HG03460 (cell line): ENCODE data around the gene FGFR2.

Experiments
- ATAC-seq: cut with Tn5 transposase; IDR thresholded peaks from one replicate; pipeline ENCODE4 v1.9.1; 2021; ENCODE audit not compliant: unreplicated experiment

Gene FGFR2

DNA sequence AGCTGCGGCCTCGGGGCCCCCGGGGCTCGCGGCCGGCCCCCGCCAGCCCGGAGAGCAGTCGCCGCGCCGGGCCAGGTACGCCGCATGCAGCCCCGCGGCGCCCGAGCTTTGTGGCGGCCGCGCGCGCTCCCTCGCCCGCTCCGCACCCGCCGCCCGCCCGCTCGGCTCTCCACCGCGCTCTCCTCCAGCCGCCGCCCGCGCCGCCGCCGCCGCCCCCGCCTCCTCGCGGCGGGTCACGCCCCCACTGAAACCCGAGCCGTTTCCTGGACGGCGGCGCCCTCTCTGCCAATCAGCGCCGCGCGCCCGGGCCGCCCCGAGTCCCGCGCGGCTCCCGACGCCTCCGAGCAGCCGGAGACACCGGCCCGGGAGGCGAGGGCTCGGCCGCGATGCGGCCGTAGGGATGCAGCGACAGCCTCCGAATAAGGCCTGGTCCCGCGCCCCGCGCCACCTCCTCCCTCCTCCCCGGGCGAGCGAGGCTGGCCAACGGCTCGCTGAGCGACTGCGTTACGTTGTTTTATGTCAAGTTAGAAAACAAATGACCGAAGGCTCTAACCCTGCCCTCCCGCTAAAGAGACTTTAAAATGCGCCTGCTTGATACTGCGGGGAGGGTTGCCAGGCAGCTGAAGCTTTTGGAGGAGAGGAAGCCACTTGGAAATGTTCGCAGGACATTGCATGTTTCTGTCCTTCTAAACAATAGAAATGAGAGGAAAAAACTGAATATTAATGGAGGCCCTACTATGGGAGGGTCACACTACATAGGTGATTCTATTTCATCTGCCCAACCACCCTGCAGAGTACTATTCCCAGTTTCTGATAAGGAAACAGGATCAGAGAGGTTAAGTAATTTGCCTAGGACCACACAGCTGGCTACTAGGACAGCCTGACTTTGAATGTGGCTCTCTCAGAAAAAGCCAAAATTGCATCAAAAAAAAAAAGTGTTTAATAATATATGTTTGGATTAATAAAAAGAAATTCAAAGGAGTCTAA is at the start of gene FGFR2:
FGFR2 (minus strand) TSS at position 182 of the 987 bp plus-strand sequence. CDS start 4,627 bp downstream, outside the sequence.
- no peak for ATAC-seq

DNA sequence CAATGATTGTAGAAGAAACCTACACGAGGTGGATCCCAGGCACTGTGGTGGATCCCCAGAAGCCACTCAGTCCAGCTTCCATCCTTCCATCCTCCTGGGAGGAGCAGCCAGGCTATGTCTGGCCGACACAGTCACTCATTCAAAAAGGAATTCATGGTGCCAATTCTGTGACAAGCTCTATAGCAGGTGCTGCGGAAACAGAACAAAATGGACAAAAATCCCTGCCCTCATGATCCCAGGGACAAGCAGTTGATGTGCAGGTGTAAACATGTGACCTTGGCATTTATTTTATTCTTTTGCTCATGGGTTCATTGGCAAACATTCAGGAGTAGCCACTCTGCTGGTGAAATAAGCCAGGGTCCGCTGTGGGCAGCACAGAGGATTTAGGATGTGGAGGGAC is 49.2 kb upstream of the FGFR2 start:
- no peak for ATAC-seq

DNA sequence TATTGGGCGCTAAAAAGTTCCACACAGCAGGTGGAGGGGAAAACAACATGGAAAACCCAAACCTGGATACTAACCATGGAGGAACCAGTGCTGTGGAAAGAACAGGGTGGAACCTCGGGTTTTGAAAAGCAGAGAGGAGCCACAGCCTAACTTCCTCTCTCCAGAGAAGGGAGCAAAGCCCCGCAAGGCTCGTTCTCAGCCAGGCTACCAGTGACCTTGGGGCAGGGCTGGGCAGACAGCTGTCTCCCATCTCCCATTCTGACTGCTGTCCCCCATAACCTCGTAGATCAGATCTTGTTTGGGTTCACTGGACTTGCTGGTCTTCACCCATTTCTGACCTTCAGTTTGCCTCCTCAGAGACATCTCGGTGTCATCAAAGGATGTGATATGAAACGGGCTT is 47.5 kb upstream of the FGFR2 start:
- ATAC-seq: no peak

GRCh38 chr10:121644501-121644900 is 46.3 kb upstream of the FGFR2 start:
- no peak for ATAC-seq

DNA sequence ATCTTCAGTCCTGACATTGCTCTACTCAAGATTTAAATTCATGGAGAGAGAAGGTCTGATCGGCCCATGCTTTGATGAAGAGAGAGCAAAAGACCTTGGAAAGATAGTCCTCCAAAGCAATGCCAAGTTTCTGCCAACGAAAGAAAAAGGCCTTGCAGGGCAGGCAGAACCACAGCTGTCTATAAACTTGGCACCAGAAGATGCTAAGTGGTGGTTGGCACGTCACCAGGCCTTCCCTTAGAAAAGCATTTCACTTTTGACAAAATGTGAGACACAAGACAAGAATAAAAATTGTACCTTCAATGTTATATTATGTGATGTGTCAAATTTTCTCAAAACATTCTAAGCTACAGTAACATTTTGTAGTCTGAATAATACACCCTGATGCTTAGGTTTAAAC is 42.0 kb upstream of the FGFR2 start:
- no peak for ATAC-seq

DNA sequence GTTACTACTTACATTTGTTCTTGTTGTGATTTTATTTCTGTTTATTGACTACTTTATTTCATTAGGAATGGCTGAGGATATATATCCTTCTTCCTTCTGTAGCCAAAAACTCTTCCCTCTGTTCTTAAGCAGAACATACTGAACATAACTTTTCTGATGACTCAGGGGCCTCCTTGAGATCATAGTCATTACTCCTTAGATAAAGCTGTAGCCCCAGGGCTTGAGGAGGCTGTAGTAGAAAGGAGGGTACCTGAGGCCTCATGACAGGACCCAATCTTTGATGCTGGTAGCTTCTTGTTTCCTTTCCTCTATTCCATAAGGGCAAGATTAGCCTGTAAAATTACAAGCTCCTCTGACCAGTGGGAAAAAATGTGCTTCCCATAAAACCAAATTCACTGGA is 41.2 kb upstream of the FGFR2 start:
- ATAC-seq: no peak

DNA sequence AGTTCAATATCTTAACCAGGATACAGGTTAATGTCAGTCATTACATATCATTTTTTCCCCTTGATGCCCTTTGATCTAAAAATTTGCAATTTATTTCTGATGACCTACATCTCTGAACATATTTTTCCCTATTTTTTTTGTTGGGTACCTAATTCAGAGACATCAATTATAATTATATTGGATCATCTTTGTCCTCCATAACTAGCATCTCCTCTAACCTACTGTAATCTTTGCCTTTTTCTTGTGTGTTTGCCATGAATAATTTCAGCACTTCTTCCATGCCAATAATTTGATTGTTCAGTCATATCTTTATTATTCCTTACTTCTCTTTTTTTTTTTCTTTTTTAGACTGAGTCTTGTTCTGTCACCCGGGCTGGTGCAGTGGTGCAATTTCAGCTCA is 39.2 kb upstream of the FGFR2 start:
- ATAC-seq: no peak

- ATAC-seq: no peak
These were observed 34.8 kb upstream of the FGFR2 start for GRCh38 chr10:121633056-121633455.

DNA sequence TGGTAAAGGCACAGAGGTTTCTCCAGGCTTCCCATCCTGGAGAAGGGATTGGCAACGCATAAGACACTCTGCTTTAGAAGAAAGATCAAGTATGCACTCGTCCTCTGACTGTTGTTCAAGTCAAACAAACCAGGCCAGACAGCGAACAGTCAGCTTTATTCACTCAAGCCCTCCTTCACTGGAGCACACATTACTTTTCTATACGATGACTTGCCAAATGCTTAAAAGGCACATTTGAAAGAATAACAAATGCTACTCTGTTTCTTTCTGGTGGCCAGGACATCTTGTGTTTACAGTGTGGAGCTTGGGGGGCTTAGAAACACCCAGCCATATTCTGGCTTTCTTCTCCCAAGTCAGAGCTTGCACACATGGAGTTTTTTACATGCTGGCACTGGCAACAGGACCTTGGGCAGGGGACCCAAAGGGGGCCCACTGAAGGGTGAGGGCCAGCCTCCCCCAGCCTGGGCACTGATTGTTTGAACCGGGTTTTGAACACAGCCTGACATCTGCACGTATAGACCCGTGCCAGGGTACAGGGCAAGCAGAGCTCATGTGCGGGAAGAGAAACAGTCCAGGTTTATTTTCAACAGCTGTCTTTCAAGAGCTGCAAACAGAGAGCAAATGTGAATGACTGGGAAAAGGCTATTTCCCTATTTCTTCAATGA is 33.3 kb upstream of the FGFR2 start:
- no peak for ATAC-seq

GRCh38 chr10:121628859-121629258 is 30.6 kb upstream of the FGFR2 start:
- no peak for ATAC-seq

DNA sequence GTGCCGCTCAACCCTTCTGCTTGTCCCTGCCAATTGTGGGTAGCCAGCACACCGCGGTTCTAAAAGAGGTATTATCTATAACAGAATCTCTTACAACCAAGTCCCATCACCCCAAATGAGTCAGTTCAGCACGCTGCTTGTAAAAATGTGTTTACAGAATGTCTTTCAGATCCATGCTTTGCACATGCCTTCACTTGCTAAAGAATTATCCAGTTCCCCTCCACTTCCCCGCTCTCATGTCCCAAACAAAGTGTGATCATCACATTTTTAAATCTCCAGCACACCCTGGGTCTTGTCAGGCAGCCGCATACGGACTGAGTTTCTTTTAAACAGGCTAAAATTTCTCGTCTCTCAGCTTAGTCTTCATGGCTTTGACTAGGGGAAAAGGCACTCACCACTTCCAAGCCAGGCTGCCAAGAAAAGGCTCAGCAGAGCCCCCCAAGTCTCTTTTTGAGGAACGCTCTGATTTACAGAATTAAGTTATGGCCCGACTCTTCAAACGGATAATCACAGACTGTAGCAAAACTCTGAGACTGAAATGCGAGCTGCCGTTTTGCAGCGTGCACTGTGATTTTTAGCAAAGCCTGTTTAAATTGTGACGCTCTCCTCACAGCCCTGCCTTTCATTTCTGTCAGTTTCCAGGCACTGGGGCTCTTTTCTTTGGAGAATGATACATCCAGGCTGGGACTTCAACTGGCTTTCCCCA is 29.8 kb upstream of the FGFR2 start:
- ATAC-seq: no peak

GRCh38 chr10:121624836-121625486 is 26.7 kb upstream of the FGFR2 start:
- no peak for ATAC-seq

DNA sequence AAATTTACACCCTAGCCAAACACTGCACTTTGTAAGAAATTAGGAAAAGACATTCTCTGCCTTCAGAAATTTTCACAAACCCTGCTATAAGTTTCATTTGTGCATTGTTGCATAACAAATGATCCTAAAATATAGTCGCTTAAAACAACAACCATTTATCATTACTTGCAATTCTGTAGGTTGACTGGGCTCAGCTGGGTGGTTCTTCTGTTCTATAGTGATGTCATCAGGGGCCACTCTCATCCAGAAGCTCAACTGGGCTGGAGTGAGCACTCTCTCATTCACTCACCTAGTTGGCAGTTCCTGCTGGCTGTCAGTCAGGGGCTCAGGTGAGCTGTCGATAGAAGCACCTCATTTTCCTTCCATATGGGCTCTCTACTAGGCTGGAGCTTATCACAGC is 20.7 kb upstream of the FGFR2 start:
- ATAC-seq: no peak

DNA sequence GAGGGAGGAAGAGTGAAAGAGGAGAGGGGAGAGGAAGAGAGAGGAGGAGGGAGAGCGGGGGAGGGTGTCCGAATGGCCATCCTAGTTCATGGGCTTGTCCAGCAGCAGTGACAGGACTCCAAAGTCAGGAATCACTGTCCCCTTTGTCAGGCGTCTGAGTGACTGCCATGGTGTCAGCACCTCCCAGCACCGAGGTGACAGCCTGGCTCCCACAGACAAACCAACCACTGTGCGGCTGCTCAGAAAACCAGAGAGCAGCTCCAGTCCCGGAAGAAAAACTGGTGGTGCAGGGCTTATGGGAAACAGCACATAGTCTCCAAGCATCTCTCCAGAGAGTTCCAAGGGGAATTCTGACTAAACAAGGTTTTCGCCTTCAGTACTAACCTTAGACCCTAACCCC is 18.9 kb upstream of the FGFR2 start:
- no peak for ATAC-seq

DNA sequence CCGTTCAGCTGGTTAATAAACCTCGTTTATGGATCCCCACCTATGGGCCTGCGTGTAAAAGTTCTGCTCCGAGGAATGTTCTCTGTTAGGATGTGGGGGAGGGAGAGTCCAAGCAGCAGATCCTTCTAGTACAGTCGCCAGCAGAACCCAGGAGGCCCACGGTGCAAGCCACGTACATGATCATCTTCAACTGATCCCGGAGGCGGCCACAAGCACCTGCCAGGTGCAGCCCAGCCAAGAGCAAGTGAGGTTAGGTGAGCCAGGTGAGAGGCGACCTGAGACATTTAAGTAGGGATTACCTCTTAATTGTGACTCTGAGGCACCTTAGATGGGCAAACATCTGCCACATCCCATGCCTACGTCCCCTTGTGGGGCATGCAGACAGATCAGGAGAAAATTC is 18.0 kb upstream of the FGFR2 start:
- no peak for ATAC-seq

DNA sequence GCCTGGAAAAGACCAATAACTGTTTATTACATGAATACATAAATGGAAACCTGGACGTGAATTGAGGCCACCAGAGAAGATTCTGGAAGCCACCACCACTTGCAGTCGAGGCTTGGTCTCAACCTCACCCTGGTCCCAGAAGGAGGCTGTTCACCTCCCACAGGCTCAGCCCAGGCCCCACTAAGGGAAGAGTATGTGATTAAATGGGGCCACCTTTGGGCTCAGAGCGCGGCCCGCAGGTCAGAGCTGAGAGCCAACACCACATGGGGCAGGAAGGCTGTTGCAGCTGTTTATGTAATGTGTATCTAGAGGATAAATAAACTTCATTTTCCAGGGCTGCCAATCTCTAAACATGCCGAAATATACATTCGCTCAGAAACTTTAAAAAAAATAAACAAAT is 17.6 kb upstream of the FGFR2 start:
- no peak for ATAC-seq

- no peak for ATAC-seq
These were observed 17.2 kb upstream of the FGFR2 start for GRCh38 chr10:121615435-121615793.

GRCh38 chr10:121614613-121615434 is 16.6 kb upstream of the FGFR2 start:
- no peak for ATAC-seq

DNA sequence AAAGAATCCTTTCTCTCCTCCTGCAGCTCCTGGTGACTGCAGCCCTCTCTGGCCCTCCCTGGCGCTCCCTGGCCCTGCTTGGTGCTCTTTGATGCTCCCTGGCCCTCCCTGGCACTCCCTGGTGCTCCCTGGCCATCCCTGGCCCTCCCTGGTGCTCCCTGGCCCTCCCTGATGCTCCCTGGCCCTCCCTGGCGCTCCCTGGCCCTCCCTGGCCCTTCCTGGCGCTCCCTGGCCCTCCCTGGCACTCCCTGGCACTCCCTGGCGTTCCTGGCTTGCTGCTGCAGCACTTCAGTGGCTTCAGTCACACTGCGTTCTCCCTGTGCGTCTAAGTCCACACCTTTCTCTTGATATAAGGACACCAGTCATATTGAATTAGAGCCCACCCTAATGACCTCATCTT is 15.2 kb upstream of the FGFR2 start:
- no peak for ATAC-seq

DNA sequence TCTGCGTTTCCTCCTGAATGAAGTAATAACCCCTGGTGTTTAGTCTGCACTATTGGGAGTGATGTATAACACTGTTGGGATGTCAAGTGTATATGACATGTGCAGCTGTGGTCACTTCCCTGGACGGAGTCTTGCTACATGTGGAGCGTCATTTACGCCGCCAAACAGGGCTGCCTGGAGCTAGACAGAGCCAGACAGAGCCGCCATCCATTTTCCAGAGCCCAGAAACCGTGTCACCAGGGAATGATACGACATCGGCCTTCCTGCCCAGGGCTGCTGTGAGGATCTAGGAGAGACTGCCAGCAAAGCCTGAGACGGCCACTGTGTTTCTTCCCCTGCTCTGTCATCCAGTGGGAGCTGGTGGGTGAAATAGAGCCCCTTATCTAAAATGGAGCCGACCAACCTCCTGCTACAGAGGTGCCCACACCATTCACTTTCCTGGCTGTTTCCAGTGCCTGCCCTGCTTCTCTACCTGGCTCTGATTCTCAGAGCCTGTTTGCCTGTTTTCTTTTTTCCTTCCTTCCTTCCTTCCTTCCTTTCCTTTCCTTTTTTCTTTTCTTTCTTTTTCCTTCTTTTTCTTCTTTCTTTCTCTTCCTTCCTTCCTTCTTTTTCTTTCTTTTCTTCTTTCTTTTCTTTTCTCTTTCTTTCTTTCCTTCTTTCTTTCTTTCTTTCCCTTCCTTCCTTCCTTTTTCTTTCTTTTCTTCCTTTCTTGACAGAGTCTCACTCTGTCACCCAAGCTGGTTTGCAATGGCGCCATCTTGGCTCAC is 13.3 kb upstream of the FGFR2 start:
- no peak for ATAC-seq
